SK-MEL-5 (cell line): ENCODE results near the gene NNMT. TPM values are rescaled to one million over a fixed set of nuclear protein-coding genes. Genes with fewer than 3 reads are reported as not detected.

Experiments
- DNase-seq: peaks from one replicate; pipeline ENCODE4 v3.0.0-alpha.2; 2016; ENCODE audit warnings: low read depth, low spot score
- in situ Hi-C: cut with HindIII; loops from 2 replicates; pipeline ENCODE4 v1.10.0; 2016; ENCODE audit warnings: low sequenced_read_pairs, high pct_unique_total_duplicates, low pct_unique_long_range_greater_than_20kb
- total RNA-seq: library from RNA; depleted of rRNA; stranded (reverse); fragments of >200 nt; shearing (Covaris generic); gene quantifications from 2 replicates; pipeline ENCODE4 v1.2.3, GENCODE V29; 2014

The NNMT gene
- total RNA-seq, 1 experiment from 2014 or later, result 57.7 TPM

DNA sequence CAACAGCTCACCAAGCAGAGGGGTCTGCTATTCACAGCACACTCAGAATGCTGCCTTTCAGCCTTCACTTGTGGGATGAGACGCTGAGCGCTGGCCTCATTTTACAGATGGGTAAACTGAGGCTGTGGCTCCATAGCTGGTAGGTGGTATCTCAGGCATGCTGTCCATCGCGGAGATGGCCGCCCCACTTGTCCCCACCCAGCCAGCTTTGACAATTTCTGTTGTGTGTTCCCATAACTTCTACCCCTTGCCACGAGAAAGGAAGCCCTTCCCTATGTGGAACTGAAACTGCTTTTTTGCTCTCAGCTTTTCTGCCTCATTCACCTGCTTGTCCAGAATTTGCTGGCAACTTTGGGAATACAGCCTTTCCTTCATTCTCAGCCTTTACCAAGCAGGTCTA, 36.1 kb upstream of the NNMT start:
- no peak for DNase-seq
- in situ Hi-C loops, result no loop called here

DNA sequence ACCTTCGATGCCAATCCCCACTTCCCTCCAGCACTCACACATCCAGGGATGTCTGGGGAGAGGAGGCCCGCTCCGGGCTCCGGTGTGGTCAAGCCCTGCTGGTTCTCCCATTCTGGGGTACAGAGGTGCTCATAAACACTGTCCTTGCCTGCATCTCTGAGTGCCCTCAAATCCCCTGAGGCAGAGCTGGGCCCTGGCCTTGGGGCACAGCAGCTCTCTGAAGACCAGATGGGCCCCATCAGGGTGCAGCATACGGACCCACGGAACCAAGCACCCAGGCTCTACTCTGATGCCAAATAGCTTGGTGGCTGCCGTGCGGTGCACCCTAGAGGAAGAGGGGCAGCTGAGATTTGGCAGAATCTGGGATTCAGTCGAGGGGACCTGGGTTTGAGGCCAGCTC, 35.7 kb upstream of the NNMT start:
- DNase-seq, result no peak
- in situ Hi-C loops, result no loop called here

DNA sequence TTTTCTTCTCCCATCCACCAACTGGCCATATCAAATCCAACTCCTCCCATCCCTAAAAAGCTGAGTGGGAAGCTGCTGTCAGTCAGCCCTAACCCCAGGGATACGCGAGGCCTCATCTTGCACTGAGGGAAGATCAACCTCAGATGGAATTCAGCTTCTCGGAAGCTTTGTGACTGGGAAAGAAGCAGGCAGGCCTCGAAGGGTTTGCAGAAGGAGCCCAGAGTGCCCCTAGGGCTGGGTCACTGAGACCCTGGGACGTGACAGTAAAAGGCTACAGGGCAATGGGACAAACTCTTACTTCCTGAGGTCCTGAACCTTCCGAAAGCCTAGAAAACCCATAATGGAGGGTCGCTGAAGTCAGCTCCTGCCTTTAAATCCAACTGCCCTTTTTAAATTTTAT, 34.4 kb upstream of the NNMT start:
- in situ Hi-C loops, result no loop called here
- DNase-seq, result no peak

DNA sequence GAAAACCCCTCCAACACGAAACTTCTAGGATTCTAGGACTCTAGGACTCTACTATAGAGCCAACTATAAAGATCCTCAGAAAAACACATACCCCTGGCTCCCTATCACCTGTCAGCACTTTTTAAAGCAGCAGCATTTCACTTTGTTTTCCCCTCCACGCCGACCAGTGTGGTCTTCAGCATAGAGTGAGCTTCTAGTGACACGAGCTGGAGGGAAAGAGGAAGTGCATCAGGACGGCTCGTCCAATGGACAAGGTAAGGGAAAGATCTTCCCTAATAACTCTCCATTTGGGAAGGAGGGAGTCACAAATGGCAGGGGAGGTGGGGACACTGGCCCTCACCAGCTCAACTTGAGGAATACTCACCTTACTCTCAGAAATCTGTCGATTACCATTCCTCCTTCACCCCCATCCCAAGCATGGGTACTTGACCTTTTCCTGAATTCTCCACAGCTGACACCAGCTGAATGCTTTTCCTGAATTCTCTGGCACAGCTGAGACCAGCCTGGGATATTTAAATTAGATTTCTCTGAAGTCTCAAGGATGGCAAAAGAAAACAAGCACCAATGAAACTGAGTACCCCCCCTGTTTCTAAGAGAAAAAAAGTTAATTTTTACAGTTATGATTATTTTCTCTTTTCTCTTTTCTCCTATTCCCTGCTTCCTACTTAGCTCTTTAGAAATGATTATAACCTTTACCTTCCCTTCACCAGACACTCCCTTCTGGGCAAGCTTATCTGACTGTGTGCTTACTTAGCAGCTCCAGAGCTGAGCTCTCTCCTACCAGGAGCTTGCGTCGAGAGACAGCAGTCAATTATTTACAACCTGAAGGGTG, 33.3 kb upstream of the NNMT start:
- in situ Hi-C loops, result no loop called here
- peak; percentile 69 for DNase-seq

DNA sequence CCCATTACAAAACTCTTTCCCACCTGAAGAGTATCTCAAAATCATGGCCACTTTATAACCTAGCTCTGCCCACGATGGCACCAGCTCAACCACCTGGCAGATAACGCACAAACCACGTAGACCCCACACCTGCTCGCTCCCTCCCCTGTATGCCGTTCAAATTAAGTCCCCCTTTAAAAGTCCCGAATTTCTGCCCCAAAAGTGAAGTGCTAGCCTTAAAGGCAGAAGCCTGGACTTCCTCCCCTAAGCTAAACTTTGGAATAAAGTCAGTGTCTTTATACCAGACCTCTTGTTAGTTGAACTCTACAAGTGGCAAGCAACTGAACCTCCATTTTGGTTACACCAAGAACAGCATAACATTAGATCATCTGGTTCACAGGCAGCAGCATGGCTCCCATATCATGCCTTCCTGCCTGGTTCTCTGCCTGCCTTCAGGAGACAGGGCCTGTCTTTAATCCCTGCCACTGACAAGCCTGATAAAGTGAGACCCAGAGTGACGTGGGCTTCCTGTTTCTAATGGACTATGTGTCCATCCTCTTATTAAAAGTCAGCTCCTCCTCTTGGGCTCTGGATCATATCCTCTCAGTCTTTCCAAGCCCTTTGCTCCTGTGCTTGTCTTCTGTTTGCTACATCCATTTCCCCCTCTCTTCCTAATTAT, 32.6 kb upstream of the NNMT start:
- in situ Hi-C loops, result no loop called here
- no peak for DNase-seq

DNA sequence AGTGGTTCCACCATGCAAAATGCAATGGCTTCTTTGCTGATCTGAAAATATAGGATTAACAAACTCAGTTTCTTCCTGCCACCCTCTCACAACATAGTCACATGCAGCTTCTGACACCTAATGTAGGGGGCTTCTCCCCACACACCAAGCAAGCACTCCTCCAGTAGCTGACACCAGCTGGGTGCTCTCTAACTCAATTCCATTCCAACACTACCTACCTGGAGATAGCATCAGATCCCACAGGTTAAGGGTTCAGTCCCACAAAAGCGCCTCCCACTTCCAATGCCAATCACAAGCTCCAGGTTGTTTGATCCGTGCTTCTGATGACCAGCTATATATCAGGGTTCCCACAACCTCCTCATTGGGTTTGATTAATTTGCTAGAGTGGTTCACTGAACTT, 31.8 kb upstream of the NNMT start:
- in situ Hi-C loops, result no loop called here

DNA sequence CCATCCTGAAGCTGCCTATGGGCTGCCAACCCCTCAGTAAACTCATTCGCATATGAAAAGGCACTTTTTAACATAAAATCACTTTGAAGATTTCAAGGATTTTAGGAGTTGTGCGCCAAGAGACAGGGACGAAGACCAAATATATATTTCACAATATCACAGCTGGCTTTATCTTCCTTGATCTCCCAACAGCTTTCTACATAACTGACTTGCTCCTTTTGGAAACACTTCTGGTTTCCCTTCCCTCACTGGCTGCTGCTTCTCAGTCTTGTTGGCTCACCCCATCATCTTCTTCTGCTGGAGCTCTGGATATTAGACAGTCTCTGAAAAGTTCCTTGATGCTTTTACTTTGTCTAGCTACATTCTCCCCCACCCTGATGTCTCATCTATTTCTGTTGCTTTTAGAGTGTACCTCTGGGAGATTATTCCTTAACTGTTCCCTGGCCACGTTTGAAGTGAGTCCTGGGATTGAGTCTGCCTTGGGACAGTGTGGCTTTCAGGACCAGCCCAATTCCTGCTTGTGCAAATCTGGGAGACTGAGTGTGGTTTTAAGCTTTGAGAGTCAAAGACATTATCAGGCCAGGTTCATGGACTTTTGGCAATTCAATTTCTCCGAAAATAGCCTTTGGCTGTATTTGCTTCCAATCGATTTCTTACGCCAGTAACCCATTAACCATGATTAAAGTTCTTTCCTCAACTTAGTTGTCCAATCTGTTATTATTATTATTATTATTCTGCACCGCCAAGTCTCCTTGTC, 30.9 kb upstream of the NNMT start:
- no peak for DNase-seq
- in situ Hi-C loops, result no loop called here

More for the DNA sequence above, 31.8 kb upstream of the NNMT start:
- no peak for DNase-seq

DNA sequence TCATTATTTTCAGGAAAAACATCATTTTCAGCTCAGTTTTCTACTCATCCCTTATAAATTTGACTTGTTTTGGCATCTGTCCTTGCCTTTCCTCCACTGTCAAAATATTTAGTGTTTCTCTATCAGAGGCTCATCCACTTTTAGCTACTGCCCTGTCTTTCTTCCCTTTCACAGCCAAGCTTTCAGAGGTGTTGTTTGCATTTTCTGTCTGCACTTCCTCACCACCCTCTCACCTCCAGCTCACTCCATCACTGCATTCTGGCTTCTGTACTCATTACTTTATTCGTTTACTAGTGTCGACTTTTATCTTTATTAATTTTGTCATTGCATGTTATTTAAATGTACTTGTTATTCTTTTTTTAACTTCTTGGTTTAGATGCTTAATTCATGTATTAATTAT, 26.7 kb upstream of the NNMT start:
- in situ Hi-C loops, result no loop called here
- DNase-seq, result no peak

DNA sequence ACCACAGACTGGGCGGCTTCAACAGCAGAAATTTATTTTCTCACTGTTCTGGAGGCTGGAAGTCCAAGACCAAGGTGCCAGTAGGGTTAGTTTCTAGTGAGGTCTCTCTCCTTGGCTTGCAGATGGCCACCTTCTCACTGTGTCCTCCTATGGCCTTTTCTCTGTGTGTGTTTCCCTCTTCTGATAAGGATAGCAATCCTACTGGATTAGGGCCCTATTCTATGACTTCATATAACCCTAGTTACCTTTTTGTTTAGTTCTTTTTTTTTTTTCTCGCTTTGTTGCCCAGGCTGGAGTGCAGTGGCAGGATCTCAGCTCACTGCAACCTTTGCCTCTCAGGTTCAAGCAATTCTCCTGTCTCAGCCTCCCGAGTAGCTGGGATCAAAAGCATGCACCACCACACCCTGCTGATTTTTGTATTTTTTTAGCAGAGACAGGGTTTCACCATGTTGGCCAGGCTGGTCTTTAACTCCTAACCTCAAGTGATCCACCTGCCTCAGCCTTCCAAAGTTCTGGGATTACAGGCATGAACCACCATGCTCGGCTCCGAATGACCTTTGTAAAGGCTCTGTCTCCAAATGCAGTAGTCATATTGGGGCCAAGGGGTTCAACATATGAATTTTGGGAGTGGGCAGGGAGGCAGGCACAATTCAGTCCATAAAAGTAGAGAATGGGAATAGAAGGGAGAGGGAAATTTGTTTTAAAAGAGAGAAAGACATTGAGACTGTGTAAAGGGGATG, 25.5 kb upstream of the NNMT start:
- DNase-seq, result no peak
- in situ Hi-C loops, result no loop called here

DNA sequence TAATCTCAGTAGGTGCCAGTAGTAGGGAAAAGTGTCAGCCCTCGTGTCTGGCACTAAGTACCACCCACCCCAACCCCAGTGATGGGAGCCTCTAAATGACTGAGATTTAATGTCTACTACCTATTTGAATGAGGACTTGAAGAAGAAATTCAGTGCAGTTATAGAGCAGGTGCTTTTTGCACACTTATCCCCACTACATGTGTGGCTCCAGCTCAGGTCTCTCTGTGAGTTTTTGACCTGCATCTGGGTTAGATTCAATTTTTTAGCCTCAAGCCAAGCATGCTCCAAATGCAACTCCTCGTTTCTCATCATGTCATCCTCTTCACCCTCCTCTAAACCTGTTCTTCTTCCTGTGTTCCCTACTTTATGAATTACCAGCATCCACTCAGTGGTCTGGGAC, 24.9 kb upstream of the NNMT start:
- DNase-seq, result no peak
- in situ Hi-C loops, result no loop called here

DNA sequence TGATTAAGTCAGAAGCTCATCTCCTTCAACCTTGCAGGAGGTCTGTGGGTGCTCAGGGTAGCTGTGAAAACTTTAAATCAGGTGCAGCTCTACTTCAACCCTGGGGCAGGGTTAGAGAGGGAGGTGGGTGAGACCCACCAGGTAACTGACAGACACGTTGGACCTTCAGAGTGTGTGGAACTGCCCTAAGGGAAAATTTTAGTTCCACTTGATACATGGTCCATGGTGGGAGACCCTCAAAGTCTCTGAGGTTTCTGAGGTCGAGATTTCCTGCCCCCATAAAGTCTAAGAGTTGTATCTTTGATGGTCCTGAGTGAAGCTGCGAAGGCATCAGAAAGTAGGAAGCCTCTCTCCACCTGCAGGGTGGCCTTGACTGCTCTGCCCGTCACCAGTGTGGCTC, 23.9 kb upstream of the NNMT start:
- DNase-seq, result no peak
- in situ Hi-C loops, result no loop called here

DNA sequence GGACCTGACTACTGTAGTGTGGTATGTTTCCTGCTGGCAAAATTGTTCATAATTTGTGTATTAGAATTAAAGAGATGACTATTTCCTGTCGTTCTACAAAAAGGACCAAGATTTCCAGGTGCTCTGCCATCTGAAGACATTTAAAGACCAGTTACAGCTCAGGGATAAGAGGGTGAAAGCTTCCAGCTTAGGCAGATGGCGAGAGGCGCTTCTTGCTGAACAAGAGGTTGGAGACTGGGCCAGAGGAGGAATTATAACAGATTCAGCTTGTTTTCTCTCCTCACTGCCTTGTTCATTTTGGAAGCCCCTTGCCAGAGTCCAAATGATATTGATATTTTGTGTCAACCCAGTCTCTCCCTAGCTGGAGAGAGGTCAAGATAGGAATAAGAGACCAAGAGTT, 23.1 kb upstream of the NNMT start:
- in situ Hi-C loops, result no loop called here
- no peak for DNase-seq

DNA sequence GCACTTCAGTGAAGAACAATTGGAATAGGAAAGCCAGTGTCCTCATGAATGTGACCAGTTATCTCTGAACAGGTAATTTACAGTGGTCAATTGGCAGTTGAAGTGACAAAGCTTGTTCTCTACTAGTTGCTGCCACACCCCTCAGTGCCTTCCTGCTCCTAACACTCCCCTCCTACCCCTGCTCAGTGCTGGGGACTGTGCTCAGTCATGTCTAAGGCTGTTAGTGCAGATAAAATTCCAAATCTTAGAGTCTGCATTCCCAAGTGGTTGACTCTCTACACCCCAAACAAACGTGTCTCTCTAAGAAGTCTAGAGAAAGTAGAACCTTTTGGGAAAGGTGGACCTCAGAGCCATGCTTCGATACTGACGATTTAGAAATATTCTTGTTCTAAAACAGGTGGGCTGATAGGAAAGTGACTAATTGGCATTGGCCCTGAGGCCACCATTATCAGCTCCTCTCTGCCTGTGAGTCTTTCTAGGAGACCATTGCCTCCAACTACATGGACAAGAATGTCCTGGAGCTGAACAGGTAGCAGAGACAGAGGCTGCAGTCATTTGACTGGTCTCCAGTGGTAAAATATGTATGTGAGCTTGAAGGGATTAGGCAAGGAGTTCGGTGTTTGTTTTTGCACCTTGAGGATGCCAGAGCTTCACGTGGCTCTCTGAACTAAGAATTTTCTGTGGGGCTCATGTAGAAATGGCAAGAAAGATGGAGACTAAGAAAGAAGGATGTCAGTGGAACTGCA, 22.1 kb upstream of the NNMT start:
- in situ Hi-C loops, result no loop called here
- DNase-seq, result no peak

DNA sequence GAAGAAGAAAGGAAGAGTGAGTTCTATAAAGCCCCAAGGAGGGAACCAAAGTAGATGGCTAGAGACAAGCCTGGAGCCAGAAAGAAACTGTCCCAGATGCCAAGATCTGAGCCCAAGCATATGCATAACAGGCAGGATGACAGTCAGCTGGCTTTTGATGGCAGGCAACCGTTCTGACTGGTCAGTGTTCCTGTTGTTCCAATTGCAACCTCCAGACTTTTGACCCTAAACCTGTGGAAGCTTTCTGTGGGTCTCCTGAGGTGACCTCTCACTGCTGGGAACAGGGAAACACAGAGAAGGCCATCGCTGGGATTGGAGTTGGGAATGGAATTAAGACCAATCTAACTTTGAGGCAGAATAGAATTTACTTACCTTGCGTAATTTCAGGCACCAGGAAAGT, 21.6 kb upstream of the NNMT start:
- no peak for DNase-seq
- in situ Hi-C loops, result no loop called here

DNA sequence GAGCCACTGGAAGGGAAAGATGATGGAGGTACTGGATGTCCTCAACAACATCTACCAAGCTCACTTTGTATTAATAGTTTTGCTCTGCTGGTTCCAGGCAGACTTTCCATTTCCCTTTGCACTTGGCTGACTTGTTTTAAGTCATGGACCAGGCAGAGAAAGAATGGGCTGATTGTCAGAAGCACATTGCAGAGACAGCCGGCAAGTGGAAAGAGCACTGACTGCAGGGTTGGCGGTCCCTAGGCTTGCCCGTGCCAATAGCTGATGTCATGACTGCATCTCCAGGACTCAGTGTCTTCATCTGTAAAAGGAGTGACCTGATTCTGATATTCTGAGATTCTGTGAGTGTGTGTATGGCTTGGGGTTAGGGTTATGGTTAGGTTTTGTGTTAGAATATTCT, 20.9 kb upstream of the NNMT start:
- in situ Hi-C loops, result no loop called here
- DNase-seq, result no peak

DNA sequence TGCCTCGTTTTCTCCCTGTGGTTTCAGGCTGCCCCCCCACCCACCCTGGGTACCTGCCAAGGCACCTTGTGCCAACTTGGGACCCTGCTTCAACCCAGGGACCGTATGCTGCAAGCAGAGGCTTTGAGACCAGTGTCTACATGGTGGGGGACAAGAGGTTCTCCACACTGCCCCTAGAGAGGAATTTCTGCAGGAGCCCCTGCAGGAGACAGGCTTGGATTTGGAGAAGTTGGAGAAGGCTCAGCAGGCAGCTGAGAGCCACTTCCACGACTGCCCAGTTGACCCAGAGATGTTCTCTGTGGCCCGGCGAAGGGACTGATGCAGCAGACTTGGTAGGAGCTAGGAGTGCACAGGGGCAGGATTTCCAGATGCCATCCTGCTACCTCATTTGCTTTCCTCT, 20.1 kb upstream of the NNMT start:
- in situ Hi-C loops, result no loop called here
- DNase-seq, result no peak

DNA sequence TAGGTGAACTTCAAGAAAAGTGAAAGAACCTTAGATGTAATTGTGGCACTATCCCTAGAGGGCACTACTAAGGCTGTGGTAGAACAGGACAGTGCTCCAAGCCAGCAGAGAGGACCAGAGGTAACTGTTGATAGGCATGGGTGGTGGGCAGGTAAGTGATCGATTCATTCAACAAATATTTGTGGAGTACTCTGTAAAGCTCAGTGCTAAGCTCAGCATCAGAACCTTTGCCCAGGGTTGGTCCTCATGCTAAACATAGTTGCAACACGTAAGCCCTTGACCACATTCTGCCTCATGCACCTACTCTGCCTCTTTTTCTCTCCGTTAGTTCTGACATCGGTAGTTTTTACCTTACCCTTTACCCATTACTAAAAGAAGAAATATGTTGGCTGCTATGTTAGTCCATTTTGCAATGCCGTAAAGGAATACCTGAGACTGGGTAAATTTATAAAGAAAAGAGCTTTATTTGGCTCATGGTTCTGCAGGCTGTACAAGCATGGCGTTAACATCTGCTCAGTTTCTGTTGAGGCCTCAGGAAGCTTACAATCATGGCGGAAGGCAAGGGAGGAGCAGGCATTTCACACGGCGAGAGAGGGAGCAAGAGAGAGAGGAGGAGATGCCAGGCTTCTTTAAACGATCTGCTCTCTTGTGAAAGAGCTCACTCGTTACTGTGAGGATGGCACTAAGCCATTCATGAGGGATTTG, 18.4 kb upstream of the NNMT start:
- in situ Hi-C loops, result no loop called here
- no peak for DNase-seq
